LNCAP (cell line): Measurements from ENCODE around the gene LRRTM2.

Source experiments
- TF ChIP-seq, protein P1 (sequence below): fragments of 450-650 bp; IDR thresholded peaks from 2 replicates; pipeline ENCODE4 v1.5.1; 2017; ENCODE audit warnings: mild to moderate bottlenecking

LRRTM2 gene

DNA sequence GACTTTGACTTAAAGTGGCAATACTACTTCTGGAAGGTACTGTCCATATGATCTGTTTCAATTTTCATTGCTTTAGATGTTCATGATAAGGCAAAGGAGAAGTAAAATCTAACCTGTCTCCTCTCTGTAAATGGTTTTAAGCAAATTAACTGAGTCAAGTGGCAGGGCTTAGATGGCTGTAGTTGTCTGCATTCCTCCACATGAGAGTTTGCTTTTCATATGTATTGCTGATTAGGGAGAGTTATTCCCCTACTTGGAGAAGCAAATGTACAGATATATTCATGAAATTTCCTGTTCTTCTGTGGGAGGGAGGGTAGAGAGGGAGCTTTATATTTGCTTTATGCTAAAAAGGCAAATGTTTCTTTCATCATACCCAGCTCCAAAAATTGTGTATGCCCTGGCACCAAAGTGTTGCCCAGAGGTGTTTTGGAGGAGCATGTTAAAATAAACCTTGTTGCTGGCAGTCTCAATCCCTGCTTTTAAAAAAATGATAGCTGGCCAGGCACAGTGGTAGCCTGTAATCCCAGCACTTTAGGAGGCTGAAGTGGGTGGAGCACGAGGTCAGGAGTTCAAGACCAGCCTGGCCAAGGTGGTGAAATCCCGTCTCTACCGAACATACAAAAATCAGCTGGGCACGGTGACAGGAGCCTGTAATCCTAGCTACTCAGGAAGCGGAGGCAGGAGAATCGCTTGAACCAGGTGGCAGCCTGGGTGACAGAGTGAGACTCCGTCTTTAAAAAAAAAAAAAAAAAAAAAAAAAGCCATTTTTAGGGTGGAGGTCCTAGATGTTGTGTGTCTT is 3.5 kb upstream of the LRRTM2 start:
- TF ChIP-seq, protein P1, sequence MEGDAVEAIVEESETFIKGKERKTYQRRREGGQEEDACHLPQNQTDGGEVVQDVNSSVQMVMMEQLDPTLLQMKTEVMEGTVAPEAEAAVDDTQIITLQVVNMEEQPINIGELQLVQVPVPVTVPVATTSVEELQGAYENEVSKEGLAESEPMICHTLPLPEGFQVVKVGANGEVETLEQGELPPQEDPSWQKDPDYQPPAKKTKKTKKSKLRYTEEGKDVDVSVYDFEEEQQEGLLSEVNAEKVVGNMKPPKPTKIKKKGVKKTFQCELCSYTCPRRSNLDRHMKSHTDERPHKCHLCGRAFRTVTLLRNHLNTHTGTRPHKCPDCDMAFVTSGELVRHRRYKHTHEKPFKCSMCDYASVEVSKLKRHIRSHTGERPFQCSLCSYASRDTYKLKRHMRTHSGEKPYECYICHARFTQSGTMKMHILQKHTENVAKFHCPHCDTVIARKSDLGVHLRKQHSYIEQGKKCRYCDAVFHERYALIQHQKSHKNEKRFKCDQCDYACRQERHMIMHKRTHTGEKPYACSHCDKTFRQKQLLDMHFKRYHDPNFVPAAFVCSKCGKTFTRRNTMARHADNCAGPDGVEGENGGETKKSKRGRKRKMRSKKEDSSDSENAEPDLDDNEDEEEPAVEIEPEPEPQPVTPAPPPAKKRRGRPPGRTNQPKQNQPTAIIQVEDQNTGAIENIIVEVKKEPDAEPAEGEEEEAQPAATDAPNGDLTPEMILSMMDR, result no peak

DNA sequence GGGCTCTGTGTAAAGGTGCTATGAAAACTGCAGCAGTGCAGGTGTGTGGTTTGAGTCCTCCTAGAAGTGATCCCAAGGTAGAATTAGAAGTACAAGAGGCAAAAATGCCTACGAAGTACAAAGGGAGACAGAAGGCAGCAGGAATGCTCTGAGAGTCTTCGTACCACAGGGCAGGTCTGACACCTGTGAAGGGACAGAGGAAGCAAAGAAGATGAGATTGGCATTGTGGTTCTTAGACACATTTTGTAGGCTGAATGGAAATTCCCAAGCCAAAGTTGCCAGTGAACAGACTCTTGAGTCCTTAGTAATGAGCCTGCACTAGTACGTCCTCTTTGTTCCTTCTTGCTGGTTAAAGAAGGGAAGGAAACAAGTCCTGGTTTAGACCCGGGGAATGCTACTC is 1.7 kb upstream of the LRRTM2 start:
- TF ChIP-seq, protein P1, result no peak

DNA sequence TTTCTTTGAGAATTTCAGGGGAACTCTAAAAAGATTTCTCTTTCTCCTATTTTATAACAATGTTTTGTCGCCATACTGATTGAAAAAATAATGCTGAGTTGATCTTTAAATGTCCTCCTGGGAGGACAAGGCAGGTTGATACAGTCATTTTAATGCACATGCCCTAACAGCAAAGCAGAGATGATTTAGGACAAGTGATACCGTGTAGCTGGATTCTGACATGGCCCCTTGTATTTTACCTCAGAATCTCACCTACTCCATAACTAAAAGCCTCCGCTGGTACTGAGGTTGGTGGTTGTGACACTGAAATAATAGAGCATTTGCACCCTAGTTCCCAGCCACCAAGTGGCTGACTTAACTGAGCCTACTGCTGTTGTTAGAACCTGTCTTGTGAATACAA is 811 bp upstream of the LRRTM2 start:
- TF ChIP-seq, protein P1, result no peak

DNA sequence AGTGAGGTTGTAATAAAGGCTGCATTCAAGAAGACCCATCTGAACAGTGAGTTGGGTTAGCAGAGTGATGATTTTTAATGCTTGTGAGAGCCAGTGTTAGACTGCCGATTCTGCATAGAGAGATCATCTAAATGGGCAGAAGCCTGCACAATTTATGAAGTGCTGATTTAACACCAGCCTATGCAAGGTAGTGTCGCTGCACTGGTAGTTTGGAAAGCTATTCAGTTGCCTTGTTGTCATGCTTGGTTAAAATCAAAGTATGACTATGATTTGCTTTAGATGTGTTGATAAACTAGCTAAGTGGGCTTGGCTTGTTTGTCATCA is 379 bp upstream of the LRRTM2 start:
- TF ChIP-seq, protein P1, result no peak

DNA sequence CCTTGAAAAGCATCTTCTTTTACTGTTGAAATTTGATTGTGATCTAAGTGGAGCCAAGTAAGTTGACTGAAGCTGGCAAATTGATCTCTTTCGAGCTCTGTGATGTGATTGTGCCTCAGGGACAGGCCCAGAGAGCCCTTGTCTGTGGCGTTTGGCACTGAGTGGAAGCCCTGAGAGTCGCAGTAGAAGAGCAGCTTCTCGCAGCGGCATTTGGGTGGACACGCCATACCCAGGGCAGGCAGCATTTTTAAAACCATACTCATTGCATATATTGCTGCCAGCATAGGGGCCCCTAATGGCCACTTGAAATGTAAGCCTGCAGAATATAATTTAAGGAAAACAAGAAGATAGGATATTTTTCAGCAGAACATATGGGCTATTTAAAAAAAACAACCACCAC is 894 bp downstream of the LRRTM2 start:
- TF ChIP-seq, protein P1, result no peak

DNA sequence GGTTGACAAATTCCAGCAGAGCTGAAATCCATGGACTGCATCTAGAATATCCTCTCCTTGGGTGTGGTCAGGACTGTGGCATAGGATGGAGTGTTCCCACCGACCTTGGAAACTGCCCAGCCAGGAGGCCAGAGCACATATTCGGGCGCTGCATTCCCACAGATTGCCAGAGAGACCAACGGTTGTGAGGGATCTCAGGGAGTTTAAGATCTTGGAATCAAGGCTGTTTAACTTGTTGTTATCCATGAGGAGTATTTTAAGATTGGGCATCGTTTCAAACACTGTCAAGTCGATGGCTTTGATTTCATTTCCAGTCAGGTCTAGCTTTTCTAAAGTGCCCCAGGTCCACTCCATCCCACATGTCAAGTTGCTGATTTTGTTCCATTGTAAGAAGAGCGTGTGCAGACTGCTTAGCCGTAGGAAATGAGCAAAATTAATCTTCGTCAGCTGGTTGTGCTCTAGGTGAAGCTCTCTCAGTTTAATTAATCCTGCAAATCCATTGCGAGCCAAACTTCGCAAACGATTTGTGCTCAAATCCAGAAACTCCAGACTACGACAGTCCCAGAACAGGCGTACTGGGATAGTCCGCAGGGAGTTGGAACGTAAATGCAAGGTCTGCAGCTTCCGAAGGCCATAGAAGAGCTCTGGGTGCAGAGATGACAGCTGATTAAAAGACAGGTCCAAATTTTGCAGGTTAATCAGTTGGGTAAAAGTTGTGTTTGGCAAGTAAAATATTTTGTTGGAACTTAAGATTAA is 1.5 kb downstream of the LRRTM2 start:
- TF ChIP-seq, protein P1, result no peak

DNA sequence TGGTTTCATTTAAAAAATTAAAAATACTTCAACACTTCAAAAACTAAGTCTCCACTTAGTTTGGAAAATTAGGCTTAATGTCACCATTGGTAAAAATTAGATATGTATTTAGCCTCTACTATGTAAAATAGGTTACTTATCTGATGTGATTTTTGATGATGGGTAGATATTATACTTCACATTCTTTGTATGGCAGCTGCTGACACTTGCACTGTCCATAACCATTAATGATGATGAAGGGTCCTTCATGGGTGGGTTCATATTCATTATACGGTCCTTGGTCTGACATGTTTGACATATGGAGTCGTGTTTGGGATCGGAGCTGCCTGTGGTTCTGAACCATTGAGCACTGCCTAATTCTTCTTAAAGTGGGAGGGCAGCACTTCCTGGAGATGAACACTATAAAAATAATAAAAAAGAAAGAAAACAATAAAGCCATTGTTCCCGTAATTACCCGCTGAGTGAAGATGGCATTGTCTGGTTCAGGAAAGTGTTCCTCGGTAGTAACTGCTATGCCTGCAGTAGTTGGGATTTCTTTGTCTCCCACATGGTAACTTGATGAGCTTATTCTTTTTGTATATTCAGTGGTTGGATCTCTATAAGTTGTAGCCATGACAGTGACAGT is 2.2 kb downstream of the LRRTM2 start:
- TF ChIP-seq, protein P1, result no peak
